GM15510 (cell line): Measurements from ENCODE around the gene FANCD2OS.

Experiments used
- POLR2A ChIP-seq: IDR thresholded peaks from 3 replicates; pipeline ENCODE4 v1.6.1; 2011; ENCODE audit warnings: borderline replicate concordance; ENCODE audit not compliant: insufficient read length; ENCODE audit errors: extremely low read depth

The FANCD2OS gene

GRCh38 chr3:10108091-10108490 lies at the start of gene FANCD2OS:
Gene FANCD2OS (minus strand): TSS chr3:10108255. CDS start chr3:10104774, 3,481 bp downstream.
- no peak for TF ChIP-seq POLR2A

GRCh38 chr3:10157031-10157430 lies 49.0 kb upstream of the FANCD2OS start:
- TF ChIP-seq POLR2A: no peak

GRCh38 chr3:10155658-10156057 lies 47.6 kb upstream of the FANCD2OS start:
- TF ChIP-seq POLR2A: no peak

GRCh38 chr3:10155123-10155472 lies 47.0 kb upstream of the FANCD2OS start:
- no peak for TF ChIP-seq POLR2A

GRCh38 chr3:10154335-10155122 lies 46.5 kb upstream of the FANCD2OS start:
- TF ChIP-seq POLR2A: no peak

- TF ChIP-seq POLR2A: no peak
Measured at GRCh38 chr3:10150987-10151386, 42.9 kb upstream of the FANCD2OS start.

GRCh38 chr3:10149226-10149625 lies 41.2 kb upstream of the FANCD2OS start:
- TF ChIP-seq POLR2A: no peak

- TF ChIP-seq POLR2A: no peak
Measured at GRCh38 chr3:10145685-10146084, 37.6 kb upstream of the FANCD2OS start.

- no peak for TF ChIP-seq POLR2A
Measured at GRCh38 chr3:10142707-10143560, 34.9 kb upstream of the FANCD2OS start.

- no peak for TF ChIP-seq POLR2A
Measured at GRCh38 chr3:10140996-10141546, 33.0 kb upstream of the FANCD2OS start.

GRCh38 chr3:10137178-10137577 lies 29.1 kb upstream of the FANCD2OS start:
- no peak for TF ChIP-seq POLR2A

- TF ChIP-seq POLR2A: no peak
Measured at GRCh38 chr3:10136426-10137005, 28.5 kb upstream of the FANCD2OS start.

- TF ChIP-seq POLR2A: no peak
Measured at GRCh38 chr3:10122724-10123123, 14.7 kb upstream of the FANCD2OS start.

GRCh38 chr3:10121064-10121463 lies 13.0 kb upstream of the FANCD2OS start:
- TF ChIP-seq POLR2A: no peak

- TF ChIP-seq POLR2A: no peak
Measured at GRCh38 chr3:10119376-10119775, 11.3 kb upstream of the FANCD2OS start.

GRCh38 chr3:10116928-10117327 lies 8.9 kb upstream of the FANCD2OS start:
- TF ChIP-seq POLR2A: no peak

GRCh38 chr3:10116138-10116460 lies 8.0 kb upstream of the FANCD2OS start:
- TF ChIP-seq POLR2A: no peak
